Right forelimb (tissue), 1 donor: ENCODE measurements around the gene ZNF764.
A peak's percentile ranks its signal among the peaks of the same experiment; 100 is the strongest.

Experiments used
- DNase-seq: peaks from one replicate; pipeline ENCODE4 v3.0.0-alpha.2; 2018

Gene ZNF764

DNA sequence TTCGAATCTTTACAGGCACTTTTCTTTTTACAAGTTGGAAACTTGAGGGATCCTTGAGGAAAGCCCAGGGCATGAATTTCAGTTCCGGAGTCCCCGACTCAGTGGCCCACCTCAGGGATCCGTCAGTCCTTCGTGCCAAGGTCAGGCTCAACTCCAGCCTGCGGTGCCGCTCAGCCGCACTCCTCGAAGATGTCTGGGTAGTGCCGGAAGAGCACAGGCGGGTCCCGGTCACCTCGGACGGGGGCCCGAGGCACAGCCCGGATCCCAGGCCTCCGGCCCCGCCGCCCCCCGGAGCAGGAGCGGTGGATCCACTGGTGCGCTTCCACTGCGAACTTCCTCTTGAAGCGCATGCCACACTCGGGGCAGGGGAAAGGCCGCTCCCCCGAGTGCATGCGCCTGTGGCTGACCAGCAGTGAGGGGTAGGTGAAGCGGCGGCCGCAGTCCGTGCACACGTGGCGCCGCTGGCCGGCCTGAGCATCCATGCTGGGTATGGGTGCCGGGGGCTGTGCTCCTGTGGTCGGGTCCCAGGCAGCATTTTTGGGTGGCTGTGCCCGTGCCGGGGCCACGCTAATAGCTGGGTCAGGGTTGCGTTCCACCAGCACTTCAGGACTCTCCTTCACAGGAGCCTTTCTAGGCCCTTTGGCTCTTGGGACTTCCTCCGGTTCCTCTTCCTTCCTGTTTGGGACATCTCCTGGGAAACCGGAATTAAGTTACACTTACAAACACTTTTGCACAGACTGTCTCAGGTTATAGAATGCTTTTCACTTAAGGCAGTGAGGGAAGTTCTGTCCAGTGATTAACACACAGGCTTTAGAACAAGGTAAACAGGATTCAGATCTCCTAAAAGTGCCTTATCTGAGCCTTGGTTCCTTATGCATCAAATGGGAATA lies 11.8 kb upstream of the ZNF764 start:
- DNase-seq: no peak

GRCh38 chr16:30569281-30569680 lies 11.1 kb upstream of the ZNF764 start:
- DNase-seq: no peak

DNA sequence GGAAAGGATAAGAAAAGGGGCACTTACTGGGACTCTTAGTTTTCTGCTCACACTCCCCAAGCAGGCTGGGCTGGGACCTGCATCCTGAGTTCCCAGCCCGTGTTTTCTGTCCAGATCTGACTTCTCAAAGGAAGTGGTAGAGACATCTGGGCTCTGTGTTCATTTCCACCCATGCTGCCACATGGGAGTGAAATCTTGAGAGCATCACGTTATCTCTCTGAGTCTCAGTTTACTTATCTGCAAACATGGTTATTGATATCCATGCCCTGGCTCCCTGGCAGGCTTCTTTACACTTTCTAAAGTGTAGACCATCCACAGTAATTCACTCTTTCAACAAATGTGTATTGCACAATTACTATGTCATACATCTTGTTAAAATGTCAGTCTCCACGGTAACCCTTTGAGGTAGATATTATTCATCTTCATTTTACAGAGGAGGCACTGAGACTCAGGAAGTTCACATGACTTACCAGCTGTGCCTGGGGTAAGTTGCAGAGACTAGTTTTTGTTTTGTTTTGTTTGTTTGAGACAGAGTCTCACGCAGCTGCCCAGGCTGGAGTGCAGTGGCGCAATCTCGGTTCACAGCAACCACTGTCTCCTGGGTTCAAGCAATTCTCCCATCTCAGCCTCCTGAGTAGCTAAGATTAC lies 9.9 kb upstream of the ZNF764 start:
- DNase-seq: no peak

- DNase-seq: no peak
Observed at GRCh38 chr16:30567160-30567990, 9.2 kb upstream of the ZNF764 start.

- DNase-seq: no peak
Observed at GRCh38 chr16:30566531-30566930, 8.4 kb upstream of the ZNF764 start.

DNA sequence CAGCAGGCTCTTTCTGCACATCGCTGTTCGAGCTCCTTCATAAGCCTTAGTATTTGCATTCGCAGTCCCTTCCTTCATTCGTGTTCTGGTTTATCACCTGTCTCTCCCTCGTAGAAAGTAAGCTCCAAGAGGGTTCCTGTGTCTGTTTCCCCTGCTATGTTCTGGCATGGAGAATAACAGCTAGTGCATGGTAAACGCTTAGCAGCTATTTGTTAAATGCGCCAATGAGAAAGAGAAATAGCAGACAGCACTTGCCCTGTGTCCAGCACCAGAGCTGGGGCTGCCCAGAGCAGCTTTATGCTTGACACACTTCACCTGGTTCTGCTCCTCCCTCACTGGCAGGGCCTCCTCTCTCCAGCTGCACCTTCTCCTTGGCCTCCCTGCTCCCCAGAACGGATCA lies 7.8 kb upstream of the ZNF764 start:
- DNase-seq: no peak

- no peak for DNase-seq
Observed at GRCh38 chr16:30565526-30565925, 7.4 kb upstream of the ZNF764 start.

- peak; percentile 39 for DNase-seq
Observed at GRCh38 chr16:30562021-30562420, 3.8 kb upstream of the ZNF764 start.

DNA sequence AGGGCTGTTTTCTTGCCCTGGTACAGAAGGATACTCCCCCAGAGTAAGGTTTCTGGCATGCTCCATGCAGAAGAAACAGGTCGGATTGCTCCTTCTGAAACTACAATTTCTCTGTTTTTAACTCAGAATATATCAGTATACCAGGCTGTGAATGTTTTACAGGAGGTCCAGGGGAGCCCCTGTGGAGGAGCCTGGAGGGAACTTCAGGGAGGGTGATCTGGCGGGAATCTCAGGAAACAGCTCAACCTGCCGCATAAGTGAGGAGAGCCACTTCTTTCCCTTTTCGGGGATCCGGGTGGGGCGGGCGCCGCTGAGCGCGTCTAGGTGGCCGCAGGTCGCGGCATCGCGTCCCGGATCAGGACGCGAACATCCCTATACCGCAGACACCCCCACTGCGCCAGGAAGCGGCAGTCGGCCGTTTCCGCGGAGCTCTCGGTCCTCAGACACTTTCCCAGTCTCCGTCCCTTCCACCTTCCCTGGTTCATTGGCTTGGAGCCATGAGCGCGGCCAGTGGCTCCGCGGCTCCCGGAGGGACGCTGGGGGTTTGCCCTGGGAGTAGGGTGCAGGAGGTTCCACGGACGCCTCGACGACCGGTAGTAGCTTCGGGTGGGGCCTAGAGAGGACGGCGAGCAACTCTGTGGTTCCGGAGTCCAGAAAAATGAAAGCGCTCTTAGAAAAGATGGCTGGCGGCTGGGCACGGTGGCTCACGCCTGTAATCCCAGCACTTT lies 3.1 kb upstream of the ZNF764 start:
- peak; percentile 44 for DNase-seq

DNA sequence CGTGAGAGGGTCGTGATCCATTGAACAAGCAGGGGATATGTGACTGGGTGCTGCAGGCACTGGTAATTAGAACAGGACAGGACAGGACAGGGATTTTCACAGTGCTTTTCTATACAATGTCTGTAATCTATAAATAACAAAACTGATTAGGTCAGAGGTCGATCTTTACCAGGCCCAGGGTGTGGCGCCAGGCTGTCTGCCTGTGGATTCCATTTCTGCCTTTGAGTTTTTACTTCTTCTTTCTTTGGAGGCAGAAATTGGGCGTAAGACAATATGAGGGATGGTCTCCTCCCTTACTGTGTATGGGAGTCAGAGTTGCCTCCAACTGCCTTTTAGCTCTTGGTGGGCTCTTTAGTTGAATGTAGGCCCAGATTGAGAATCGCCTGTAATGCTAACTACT lies 1.5 kb upstream of the ZNF764 start:
- no peak for DNase-seq

DNA sequence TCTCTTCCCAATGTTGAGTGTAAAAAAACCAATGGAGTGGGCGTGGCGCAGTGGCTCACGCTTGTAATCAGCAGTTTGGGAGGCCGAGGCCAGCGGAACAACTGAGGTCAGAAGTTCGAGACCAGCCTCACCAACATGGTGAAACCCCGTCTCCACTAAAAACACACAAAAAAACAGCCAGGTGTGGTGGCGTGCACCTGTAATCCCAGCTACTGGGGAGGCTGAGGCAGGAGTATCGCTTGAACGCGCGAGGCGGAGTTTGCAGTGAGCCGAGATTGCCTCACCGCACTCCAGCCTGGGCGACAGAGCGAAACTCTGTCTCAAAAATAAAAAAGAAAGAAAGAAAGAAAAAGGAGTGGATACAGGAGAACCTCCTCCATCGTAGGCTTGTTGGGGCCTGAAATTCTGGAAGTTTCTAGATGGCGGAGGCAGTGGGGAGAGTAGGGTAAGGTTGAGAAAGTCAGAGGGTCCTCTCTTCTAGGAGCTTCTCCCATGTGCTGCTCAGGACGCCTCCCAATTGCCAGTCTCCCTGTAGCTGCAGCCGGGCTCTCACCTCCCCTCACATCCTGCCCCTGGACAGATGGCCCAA lies 709 bp upstream of the ZNF764 start:
- no peak for DNase-seq

DNA sequence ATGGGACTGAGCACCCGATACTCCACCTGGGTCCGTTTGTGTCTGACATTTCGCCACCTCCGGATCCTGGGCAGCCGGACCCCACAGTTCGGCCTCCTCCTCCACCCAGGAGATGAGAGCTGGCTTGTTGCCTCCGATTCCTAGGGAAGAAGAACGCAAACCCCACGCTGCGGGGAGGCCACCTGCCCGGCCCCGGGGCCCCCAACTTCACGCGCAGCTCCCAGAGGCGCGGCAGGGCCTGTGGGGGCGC lies 542 bp downstream of the ZNF764 start:
- no peak for DNase-seq

DNA sequence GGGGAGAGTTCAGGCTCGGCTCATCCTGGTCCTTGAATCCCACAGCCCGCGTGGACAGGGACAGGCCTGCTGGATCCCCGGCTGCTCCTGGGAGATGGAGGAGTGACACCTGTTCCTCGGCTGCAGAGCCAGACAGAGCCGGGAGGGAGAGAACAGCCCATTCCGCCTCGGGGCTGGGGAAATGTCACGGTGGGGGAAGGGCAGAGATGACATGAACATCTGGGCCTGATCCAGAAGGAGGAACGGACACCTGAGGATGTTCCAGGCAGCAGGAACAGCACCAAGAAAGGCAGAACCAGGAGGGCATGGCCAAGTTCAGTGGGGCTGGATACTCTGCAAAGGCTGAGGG lies 2.1 kb downstream of the ZNF764 start:
- no peak for DNase-seq

DNA sequence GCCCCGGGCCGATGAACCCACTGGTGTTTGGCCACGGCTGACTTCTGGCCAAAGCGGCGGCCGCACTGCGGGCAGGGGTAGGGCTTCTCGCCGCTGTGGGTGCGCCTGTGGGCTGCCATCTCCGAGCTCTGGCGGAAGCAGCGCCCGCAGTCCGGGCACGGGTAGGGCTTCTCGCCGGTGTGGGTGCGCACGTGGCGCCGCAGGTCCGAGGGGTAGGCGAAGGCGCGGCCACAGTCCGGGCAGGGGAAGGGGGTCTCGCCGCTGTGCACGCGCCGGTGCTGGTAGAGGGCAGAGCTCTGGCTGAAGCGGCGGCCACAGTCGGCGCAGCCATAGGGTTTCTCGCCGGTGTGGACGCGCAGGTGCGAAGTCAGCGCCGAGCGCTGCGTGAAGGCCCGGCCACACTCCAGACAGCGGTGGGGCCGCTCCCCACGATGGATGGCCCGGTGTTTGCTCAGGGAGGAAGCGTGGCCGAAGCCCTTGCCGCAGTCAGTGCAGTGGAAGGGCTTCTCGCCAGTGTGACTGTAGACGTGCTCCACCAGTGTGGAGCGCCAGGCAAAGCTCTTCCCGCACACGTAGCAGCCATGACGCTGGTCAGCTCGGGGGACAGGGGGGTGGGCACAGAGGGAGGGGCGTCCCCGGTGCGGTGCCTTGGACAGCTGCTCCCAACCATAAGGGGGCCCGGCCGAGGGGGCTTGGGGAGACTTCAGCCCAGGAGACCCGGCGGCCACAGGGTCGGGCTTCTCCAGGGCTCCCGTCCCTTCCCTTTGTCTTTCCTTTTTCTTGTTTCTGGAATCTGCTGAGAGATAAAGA lies 2.7 kb downstream of the ZNF764 start:
- no peak for DNase-seq

DNA sequence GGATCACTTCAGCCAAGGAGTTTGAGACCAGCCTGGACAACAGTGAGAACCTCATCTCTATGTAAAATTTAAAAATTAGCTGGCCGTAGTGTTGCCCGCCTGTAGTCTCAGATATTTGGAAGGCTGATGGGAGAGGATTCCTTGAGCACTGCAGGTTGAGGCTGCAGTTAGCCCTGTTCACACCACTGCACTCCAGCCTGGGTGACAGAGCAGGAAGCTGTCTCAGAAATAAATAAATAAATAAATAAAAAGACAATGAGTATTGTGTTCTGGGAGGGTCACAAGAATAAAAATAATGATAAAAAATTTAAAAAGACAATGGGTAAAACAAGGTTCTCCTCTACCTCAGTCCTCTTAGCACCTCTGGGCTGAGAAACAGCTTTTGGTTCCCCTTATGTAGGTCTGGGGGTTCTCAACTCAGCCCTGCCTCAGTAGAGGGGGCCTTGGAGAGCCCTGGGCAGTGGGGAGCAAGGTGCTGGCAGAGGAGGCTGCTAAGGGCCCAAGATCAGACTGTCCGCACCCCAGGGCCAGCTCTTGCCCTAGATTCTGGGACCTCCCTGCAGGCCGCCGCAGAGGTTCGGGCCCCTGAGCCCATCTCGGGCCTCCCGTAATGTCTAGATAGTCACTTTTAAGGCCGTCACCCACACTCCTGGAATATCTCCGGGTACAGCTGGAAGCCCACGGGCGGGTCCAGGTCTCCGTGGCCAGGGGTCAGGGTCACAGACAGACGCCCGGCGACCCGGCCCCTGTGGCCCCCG lies 3.4 kb downstream of the ZNF764 start:
- no peak for DNase-seq

DNA sequence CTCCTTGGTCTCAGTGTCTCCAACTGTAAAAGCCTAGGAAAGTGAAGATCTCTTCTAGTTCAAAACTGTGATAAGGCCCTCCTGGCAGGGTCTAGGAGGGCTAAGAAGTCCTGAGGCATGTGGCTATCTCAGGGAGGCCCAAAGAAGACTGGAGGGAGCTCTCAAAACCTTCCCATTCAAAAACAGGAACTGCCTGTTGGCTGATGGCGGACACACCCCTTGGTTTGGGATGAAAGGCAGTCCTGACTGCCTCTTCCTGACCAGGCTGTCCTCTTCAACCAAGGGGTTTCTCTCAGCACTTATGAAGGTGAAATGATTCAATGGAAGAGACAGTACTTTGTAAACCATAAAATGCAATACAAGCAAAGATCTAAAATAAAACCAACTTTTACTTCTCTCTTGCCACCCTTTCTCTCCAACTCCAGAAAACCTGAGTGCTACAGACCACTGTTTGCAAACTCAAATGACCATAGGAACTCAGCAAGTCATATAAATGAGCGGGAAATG lies 4.7 kb downstream of the ZNF764 start:
- DNase-seq: no peak

- no peak for DNase-seq
Observed at GRCh38 chr16:30552956-30553355, 5.2 kb downstream of the ZNF764 start.

GRCh38 chr16:30551781-30552180 lies 6.4 kb downstream of the ZNF764 start:
- DNase-seq: no peak

- DNase-seq: no peak
Observed at GRCh38 chr16:30548416-30549253, 9.5 kb downstream of the ZNF764 start.

GRCh38 chr16:30546115-30546514 lies 12.1 kb downstream of the ZNF764 start:
- DNase-seq: no peak
